HG02798 (cell line): ENCODE data around the gene CEMIP2.
"Not testable (repeated sequence)": the region's sequence is repeated elsewhere in the genome, so short reads cannot be mapped to it uniquely, and the experiment has no call there.

Experiments used
- ATAC-seq: cut with Tn5 transposase; IDR thresholded peaks from one replicate; pipeline ENCODE4 v1.9.1; 2021; ENCODE audit warnings: mild to moderate bottlenecking; ENCODE audit not compliant: unreplicated experiment, poor library complexity

CEMIP2 gene

DNA sequence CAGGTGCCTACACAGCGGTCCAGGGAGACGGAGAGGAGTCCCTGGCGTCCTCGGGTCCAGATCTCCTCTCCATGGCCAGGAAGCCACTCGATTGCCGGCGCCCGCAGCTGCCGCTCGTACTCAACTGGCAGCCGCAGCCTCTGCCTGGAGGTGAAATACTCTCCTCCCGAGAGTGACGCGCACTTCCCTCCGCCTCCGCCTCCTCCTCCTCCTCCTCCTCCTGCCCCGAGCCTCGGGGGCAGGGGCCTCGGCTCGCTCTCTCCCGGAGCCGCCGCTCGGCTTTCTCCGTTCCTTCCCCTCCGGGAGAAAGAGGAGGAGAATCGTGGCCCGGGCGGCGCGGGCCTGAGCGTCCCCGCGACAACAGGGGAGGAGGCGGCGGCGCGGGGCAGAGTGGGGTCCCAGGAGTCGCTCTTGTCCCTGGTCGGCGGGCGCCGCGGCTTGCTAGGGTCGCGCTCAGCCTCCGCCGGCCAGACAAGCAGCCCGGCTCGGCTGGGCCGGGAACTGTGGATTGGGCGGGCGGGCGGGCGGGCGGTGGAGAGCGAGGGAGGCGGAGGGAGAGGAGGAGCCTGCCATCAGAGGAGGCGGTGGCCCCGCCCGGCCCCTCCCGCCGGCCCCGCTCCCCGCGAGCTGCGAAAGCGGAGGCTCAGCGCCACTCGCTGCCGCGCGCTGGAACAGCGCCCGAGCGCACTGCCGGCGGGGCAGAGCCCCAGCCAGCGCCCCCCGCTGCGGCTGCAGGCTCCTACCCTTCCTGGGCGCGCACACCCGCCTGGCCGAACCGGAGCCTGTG, at the start of gene CEMIP2:
Gene CEMIP2 (minus strand): TSS at position 126 of the 787 bp plus-strand sequence. CDS start 18,140 bp downstream, outside the sequence.
- ATAC-seq: peak; percentile 84

DNA sequence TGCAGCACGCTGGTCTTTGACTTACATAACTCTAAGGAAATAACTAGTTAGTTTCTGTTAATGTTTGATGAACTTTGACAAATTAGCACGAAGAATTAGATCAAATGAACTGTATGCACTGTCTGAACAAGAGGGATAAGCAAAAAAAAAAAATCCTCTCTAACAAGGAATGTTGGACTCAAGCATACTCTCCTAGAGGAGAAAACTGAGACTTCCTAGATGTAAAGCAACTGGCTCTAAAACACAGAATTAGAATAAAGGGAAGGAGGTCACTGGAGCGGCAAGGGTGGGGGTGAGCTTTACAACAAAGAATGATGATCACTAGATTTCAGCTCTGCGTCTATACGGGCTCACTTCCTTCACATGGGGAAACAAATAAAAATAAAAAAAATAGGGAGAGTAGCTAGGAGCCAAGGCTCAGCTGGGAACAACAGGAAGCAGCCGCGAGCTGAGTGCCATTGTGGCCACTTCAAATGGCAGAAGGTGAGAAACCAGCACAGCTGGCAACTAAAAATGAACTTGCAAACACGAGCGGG, 48.7 kb upstream of the CEMIP2 start:
- ATAC-seq: no peak

DNA sequence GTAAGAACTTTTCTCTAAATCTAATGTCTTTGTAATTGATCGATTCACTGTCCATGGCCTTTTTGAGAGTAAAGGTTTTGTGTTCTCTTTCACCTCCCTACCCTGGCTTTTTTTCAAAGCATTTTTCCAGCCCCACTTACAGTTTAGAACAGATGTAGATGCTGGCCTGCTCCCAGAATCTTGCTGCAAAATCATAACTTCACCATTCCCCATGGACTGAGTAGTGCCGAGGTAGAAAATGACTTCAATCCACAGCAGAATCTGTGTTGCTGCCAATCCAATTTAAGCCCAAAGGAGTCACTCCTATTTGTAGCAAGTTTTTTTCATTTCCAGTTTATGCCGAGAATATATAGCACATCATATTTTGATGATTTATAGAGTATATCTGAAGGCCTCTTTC, 46.5 kb upstream of the CEMIP2 start:
- no peak for ATAC-seq

GRCh38 chr9:71814226-71814625, 45.9 kb upstream of the CEMIP2 start:
- ATAC-seq: no peak

DNA sequence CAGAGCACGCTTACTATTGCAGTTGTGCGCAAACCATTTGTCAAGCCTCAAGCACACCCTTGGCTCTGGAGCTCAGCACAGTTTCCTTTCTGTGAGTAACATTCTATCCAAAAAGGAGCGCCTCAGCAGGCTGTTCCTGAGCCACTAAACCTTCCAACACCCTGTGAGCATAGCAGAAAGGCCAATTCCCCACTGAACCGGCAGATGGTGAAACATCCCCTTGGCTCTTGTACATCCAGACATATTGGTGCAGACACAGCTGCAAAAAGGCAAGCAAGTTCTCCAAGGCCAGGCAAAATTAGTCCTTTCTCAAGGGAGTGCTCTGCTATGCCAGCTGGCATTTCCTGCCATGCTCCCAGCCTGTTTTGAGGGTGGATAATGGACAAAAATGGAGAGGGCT, 44.1 kb upstream of the CEMIP2 start:
- no peak for ATAC-seq

DNA sequence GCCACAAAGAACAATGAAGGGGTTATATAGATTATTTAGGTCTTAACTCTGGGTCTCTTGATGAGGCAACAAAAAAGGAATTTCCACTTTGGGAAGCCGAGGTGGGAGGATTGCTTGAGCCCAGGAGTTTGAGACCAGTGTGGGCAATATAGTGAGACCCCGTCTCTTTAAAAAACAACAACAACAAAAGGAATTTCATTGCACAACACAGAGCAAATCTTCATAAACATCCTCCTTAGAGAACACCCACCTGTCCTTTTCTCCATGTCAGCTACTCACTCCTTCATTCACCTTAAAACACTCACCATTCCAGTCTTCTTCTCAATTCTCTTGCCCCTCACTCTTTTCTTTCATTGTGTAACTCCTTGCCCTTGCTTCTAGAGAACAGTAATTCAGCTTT, 39.8 kb upstream of the CEMIP2 start:
- ATAC-seq: no peak

DNA sequence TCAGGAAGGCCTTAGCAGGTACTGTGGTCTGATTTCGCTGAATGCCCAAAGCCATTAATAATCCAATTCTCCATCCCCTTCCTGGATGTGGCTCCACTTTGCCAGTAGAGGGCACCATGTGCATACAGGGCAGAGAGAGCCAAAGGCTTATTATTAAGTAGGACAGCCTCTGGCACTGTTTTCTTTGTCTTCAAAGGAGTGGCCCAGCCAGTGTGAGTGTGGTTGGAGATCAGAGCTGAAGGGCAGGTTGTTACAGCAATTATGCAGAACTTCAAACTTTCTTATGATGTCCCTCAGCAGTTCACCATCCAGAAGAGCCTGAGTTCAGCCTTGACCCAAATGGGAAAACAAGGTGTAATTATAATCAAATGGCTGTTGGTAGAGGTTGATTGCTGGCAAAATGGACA, 38.6 kb upstream of the CEMIP2 start:
- ATAC-seq: peak; percentile 97

GRCh38 chr9:71805096-71805495, 36.8 kb upstream of the CEMIP2 start:
- ATAC-seq: not testable (repeated sequence)

DNA sequence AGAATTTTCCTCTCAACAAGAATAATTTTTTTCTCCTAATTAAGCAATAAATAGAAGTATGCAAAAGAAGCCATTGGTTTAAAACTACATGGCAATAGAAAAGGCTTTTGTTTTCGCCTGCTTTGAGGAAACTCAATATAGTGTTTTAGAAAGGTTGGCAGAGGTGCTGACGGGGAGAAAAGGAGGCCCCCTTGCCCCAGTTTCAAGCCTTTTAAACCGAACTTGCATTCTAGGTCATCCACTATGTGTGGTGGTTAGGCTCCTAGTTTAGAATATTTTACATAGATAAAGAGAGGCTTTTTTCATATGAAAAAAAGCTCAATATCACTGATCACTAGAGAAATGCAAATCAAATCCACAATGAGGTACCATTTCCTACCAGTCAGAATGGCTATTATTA, 33.5 kb upstream of the CEMIP2 start:
- ATAC-seq: no peak

GRCh38 chr9:71797266-71797665, 29.0 kb upstream of the CEMIP2 start:
- ATAC-seq: no peak

- no peak for ATAC-seq
Measured at GRCh38 chr9:71796100-71796767, 27.9 kb upstream of the CEMIP2 start.

- ATAC-seq: peak; percentile 92
Measured at GRCh38 chr9:71795097-71795813, 26.9 kb upstream of the CEMIP2 start.

- ATAC-seq: peak; percentile 32
Measured at GRCh38 chr9:71793386-71794105, 25.2 kb upstream of the CEMIP2 start.

DNA sequence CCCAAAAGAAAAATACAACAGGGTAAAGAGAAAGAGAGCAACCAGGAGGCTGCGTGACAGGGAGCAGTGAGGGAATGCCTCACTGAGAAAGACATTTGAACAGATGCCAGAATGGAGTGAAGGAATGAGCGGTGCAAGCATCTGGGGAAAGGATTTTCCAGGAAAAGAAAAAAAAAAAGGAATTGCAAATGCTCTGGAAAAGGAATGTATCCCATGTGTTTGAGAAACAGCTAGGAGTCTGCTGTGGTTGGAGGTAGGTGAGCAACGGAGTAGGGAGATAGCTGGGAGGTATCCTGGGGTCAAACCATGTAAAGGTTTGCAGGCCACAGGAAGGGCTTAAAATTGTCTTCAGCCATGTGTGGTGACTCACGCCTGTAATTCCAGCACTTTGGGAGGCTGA, 23.6 kb upstream of the CEMIP2 start:
- ATAC-seq: no peak

DNA sequence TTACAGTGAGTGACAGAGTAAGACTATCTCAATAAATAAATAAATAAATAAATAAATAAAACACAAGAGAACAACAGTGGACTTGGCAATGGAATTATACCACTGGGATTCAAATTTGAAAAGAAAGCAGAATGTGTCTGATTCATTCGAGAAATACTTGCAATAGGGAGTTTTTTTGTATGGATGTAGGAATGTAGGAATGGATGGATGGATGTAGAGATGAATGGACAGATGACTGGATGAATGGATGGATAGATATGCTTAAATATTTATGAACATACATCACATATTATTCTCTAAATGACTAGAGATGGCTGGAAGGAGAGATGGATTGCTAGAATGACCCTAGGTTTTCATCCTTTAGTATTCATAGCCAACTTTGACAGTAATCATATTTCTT, 22.0 kb upstream of the CEMIP2 start:
- no peak for ATAC-seq

- peak; percentile 90 for ATAC-seq
Measured at GRCh38 chr9:71783120-71783523, 14.8 kb upstream of the CEMIP2 start.

DNA sequence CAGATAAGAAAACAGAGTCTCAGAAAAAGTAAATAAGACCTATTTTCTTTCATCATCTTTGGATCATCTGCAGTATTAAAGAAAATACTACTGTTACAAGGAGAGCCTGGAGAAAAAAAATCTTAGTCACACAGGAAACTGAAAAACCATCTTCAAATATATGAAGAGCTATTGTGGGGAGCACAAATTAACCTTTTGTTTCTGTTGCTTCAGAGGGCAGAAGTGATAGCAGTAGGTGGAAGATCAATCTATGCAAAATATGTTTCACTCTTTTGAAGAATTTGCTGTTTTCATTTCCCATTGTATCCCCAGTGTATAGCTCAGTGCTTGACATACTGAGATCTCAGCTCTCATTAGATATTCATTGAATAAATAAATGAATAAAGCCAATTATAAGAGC, 13.1 kb upstream of the CEMIP2 start:
- peak; percentile 66 for ATAC-seq

GRCh38 chr9:71780953-71781352, 12.6 kb upstream of the CEMIP2 start:
- ATAC-seq: no peak

- ATAC-seq: no peak
Measured at GRCh38 chr9:71778085-71778484, 9.8 kb upstream of the CEMIP2 start.

DNA sequence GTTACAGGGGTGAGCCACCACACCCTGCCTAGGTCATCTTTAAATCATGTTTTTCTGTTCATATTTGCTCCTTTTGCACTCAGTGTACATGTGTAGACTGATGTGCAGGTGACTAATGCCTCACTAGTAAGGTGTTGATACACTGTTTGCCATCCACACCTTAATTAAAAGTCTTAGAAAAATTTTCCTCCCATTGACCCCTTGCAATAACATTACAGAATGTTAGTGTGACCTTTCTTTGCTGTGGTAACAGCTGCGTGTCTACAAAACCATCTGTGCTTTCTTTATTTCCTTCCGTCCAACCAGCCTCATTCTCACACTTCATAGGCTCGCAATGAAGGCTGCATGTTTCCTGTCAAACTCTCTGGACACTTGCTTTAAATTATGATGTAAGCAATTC, 6.6 kb upstream of the CEMIP2 start:
- peak; percentile 75 for ATAC-seq
